ENCODE data around the gene KCNIP4.

DNA sequence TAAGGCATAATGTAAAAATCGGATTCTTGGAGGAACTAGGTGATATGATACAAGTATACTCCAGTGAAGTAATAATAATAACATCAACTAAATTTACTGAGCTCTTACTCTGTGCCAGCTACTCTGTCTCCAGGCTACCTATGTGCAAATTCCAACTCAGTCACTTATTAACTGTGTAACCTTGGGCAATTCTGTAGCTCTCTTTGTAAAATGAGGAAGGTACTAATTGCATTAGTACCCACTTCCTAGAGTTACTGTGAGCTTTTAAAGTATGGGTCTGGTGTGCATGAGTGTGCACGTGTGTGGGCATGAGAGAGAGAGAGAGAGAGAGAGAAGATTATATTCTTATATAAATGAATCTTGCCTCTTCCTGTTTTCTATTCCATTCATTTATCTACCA, 169.9 kb downstream of the KCNIP4 start:
- no peak for TF ChIP-seq POLR2AphosphoS5 (IDR thresholded peaks at IDR 0.05)
- TF ChIP-seq POLR2A (IDR thresholded peaks at IDR 0.05), result no peak
